CD4-positive, alpha-beta T cell treated with Interferon gamma for 1 hour (primary cell): ENCODE results near the gene AATF.

ENCODE experiments used
- DNase-seq: peaks from one replicate; pipeline ENCODE4 v3.0.0-alpha.2; 2020

AATF gene

DNA sequence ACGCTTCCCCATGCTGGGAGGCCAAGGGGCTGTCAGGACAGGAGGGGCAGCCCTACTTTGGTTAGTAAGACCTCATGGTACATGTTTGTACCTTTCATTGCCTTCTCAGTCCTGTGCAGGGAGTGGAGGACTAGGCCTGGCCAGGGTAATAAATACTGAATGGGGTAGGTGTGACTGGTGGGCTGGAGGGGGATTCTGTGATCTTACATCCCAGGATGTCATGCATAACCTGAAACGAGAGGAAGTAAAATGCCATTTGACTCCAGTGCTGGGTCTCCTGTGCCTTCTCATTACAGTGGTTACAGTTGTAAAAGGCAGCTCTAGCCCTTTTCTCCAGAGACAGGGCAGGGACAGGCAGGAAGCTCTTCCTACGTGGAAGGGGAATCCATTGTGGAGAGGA lies 138.2 kb downstream of the AATF start:
- no peak for DNase-seq

DNA sequence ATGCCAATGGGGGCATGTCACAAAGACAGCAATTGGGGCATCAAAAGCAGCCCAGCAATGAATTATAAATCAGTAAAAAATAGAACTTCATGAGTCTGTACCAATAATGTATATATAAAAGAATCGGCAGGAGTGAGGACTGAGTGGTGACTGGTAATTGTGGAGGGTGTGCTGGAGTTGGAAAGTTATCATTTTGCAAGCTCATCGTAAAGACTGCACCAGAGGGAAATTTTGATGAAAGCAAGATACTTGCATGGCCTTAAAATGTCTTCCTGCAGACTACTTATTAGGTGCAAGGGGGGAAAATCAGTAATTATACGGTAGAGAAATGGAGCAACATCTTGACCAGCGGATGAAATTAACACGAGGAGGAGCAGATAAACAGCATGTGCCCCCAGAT lies 138.9 kb downstream of the AATF start:
- no peak for DNase-seq

DNA sequence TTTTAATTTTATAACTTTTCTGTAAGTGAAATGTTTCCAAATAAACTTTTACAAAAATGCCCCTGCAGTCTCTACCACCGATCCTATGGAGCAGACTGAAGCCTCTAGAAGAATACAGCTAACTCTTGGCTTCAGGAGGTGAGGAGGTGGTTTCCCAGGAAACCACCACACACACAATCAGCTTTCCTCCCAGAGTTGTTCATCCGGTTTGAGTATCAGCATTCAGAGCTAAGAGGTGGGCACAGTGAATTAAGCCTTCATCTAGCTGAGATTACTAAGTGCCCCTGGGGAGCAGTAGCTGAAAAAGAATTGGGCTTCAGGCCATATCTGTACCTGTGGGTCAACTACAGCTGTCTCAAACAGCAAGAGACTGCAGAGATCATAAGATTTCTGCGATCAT lies 139.7 kb downstream of the AATF start:
- DNase-seq: no peak

DNA sequence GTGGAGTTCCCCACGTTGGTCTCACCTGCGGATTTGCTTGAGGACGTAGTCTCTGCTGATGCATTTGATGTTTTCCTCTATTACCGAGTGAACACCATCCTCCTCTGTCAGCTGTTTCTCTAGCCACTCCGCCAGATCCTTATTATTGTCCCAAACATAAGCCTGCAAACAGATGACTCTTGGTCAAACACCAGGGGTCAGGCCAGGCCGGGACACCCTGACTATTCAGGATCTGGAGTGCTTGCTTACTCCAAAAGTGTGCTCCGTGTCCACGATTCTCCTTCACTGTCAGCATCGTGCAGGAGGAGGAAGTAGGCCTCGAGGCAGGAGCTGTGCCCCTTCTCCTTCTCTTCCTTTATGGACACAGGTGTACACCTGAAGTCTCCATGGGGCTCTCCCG lies 140.2 kb downstream of the AATF start:
- DNase-seq: no peak

DNA sequence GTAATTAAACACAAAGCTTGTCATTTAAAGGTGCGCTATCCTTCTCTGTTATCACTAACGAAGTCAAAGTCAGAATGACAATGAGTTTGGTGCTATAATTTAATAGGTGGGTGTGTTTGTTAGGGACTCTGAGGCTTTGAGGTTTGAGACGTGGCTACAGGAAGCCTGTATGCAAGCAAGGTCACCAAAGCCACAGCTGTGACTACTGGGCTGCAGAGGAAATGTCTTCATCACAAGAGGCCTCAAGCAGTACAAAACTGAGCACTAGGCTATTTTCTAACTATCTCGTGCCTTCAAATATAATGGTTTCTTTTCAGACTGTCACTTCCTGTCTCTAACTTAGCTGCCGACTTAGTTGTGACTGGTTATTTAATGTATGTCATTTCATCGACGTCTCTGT lies 141.2 kb downstream of the AATF start:
- peak; percentile 71 for DNase-seq

DNA sequence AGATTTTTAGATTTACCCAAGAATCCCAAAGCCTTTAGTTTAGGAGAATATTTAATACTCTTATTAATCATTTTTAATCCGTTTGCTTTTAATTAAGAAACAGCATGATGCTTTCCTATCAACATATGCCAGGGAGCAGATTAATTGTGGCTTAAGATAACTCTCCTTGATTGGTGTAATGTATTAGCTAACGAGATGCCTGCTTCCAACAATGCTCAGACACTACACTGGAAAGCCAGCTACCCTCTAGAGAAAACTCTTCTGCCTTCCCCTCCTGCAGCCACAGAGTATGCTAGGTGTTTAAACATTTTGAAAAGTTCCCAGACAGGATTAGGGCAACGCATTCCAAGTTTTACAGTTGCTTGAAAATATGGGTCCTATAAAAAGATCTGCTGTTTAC lies 142.2 kb downstream of the AATF start:
- no peak for DNase-seq

DNA sequence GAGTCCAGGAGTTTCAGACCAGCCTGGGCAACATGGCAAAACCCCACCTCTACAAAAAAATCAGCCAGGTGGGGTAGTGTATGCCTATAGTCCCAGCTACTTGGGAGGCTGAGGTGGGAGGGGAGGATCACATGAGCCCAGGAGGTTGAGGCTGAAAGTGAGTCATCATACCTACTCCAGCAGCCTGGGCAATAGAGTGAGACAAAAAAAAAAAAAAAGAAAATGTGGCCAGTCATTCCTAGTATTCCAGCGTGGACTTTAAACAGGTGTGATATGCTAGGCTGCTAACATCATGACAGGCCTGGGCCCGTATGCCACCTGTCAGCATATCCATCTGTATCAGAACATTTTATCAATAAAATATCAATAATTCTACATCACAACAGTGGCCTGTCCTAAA lies 143.3 kb downstream of the AATF start:
- DNase-seq: no peak

DNA sequence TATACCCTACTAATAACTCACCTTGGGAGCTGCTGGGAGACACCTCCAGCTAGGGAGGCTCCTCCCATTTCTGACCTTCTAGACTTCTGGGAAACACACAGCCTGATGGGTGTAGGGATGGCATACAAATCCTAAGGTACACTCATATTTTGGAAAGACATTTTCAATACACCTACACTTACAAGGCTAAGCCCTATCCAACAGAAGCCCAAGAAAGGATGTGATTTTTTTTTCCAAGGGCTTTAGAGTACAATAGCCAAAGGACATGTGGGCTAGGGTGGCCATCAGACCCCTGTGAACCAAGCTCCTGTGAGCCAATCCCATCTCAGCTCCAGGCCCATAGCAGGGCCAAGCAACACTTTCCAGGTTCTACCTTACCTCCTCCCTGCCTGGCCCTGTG lies 143.9 kb downstream of the AATF start:
- DNase-seq: no peak

DNA sequence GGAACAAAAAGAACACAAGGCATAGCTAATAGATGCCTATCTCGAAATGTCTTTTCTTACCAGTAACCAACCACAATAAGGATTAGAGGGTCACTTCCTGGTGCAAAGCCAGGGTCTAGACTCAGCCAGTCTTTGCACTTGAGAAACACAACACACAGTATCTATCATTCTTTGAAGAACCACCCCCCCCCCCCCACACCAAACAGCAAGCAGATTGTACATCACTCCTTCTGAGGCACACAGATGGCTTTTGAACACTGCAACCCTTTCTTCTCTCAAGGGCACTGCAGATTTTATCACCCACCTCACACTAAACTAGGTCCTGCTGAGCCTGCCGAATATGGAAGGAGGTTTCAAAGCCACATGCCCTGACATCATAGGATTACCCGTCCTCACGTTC lies 145.6 kb downstream of the AATF start:
- DNase-seq: no peak

DNA sequence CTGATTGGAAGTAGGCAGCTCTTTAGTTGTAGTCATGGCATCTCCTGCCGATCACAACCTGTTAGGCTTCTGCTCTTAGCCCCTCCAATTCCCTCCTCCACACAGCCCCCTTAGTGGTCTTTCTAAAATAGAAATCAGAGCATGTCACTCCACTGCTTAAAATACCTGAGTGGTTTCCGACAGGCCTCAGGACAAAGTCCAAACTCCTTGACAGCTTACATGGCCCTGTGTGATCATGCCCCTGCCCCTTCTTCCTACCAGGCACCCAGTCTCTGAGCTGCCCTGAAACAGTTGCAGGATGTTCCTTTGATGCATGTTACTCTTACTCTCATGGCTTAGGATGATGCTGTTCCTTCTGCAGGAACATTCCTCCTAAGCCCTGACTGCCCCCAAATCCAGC lies 147.3 kb downstream of the AATF start:
- DNase-seq: no peak

DNA sequence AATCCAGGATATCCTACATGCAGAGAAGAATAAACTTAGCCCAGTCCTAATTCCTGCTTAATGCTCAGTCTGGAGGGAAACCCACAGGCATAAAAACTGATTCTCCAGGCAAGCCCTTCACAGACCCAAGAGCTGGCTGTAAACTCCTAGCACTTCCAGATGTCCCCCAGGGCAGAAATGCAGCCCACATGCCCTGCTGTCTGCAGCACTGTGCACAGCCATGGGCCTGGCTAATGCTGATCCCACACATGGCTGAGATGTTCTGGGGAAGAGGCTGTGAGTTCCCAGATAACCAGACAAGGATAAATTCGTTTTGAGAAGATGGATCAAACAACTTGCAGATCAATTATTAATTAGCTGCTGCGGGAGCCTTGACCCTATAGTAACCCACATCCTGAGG lies 148.4 kb downstream of the AATF start:
- no peak for DNase-seq

DNA sequence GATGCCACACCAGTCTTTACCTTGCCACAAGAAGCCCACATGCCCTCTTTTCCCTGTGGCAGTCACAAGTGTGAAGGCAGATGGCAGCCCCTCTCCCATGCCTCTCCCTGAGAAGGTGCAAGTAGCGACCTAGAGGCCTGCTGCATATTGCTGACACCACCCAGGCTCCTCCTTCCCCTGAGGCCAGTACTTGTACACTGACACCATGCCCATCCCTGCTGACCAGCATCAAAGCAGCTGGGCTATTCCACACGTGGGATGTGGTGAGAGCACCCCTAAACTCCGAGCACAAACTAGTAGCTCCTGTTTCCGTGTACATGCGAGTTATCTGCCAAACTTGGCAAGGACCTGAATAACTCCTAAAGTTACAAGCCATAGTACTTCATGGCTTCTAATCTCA lies 149.4 kb downstream of the AATF start:
- DNase-seq: no peak

DNA sequence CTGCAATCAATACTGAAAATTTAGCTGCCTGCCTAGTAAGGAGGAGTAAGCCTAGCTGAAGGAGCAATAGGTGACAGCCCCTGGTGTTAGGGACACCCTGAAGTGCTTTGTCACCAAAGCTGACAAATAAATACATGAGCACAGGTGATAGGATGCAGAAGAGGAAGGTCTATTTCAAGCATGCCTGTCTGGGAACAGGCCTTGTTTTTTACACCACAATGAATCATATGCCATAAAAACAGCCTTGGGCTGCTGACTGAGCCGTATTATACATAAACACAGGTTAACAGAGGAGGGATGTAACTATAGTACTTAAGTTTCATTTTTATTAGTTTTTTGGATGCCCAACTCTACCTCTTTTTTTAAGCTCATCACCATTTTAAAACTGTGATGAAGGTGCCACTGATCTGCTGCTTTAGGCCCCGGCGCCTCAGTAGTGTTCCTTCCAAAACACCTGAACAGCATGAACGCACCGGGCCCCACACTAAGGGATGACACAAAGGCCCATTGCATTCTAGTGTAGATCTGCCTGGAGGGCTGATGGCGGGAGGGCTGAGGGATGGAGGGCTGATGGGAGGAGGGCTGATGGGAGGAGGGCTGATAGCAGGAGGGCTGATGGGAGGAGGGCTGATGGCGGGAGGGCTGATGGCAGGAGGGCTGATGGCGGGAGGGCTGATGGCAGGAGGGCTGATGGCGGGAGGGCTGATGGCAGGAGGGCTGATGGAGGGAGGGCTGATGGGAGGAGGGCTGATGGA lies 150.3 kb downstream of the AATF start:
- no peak for DNase-seq

DNA sequence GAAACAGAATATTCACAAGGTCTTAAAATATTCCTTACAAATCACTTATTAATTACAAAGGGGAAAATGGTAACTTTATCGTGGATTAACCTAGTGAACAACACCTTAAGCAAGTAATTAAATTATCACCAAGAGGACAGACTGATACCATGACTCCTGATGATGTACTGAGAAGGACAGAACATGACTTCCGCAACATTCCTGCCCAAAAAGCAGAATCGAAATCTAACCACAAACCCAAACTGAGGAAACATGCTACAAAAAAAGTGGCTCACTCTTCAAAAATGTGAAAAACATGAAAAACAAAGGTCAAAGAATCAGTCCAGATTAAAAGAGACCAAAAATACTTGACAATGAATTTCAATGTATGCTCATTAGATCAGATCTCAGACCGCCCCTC lies 151.5 kb downstream of the AATF start:
- no peak for DNase-seq

DNA sequence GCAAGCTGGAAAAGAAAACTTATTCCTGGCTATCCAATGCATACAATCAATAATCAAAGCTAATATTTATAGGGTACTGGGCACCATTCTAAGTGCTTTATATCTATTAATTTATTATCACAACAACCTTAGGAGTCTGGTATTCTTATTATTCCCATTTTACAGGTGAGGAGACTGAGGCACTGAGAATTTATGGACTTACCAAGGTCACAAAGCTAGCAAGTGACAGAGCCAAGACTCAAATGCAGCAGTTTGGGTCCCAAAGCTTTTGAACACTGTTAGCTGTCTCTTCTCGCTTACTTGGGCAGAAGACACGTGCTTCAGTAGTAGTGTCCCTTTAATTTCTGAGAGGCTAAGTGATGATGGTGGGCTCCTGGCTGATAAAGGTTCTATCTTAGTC lies 152.6 kb downstream of the AATF start:
- no peak for DNase-seq

DNA sequence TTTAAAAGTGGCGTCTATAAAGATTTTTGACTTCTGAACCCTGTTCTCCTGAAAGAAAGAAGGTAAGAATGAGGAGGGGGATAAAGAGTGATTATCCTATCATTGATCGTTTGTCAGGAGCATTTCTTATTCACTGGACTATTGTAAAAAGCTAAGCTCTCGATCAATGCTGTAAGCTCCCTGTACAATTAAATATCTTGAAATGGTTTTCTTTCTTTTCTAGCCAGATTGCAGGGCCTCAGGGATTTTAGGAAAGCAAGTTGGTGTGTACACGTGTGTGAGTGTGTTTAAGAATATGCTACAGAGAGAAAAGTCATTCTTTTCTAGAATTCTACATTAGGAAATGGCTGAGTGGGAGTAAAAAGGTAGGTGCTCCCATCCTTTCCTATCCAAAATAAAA lies 154.5 kb downstream of the AATF start:
- no peak for DNase-seq

DNA sequence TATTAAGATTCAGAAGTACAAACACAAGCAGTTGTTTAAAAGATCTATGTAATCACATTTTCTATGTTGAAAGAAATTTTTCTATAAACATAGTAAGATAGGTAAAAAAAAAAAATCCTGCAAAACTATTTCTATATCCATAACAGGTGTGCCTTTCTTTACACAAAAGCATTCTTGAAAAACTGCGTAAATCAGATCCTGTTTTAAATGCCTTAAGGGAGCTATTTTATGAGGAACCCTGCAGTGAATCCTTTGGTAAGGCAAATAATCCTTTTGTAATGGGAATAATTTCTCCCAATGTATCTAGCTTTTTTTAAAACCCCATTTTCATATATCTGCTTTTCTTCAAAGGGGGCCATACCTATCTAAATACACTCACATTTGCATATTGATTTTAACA lies 157.3 kb downstream of the AATF start:
- DNase-seq: no peak
